Raji (cell line): ENCODE data around the gene TRPM3.

Source experiments
- POLR2A ChIP-seq: IDR thresholded peaks from 2 replicates; pipeline ENCODE4 v1.6.1; 2011; ENCODE audit warnings: low read depth, low read length, control low read depth; ENCODE audit not compliant: insufficient read depth

The TRPM3 gene

GRCh38 chr9:70561111-70561510 lies 560.3 kb downstream of the TRPM3 start:
- TF ChIP-seq POLR2A: no peak

GRCh38 chr9:70559102-70559501 lies 562.3 kb downstream of the TRPM3 start:
- TF ChIP-seq POLR2A: no peak

GRCh38 chr9:70557661-70558369 lies 563.6 kb downstream of the TRPM3 start:
- no peak for TF ChIP-seq POLR2A

- TF ChIP-seq POLR2A: no peak
Measured at GRCh38 chr9:70556771-70557170, 564.6 kb downstream of the TRPM3 start.

- no peak for TF ChIP-seq POLR2A
Measured at GRCh38 chr9:70554881-70555280, 566.5 kb downstream of the TRPM3 start.

GRCh38 chr9:70553707-70554673 lies 567.4 kb downstream of the TRPM3 start:
- no peak for TF ChIP-seq POLR2A

GRCh38 chr9:70552561-70552960 lies 568.9 kb downstream of the TRPM3 start:
- no peak for TF ChIP-seq POLR2A

- no peak for TF ChIP-seq POLR2A
Measured at GRCh38 chr9:70551801-70552200, 569.6 kb downstream of the TRPM3 start.

GRCh38 chr9:70551396-70551795 lies 570.0 kb downstream of the TRPM3 start:
- TF ChIP-seq POLR2A: no peak

- TF ChIP-seq POLR2A: no peak
Measured at GRCh38 chr9:70549926-70550325, 571.5 kb downstream of the TRPM3 start.

- no peak for TF ChIP-seq POLR2A
Measured at GRCh38 chr9:70542311-70542931, 579.0 kb downstream of the TRPM3 start.

GRCh38 chr9:70540016-70540415 lies 581.4 kb downstream of the TRPM3 start:
- no peak for TF ChIP-seq POLR2A

GRCh38 chr9:70539526-70539925 lies 581.9 kb downstream of the TRPM3 start:
- no peak for TF ChIP-seq POLR2A

- no peak for TF ChIP-seq POLR2A
Measured at GRCh38 chr9:70539001-70539400, 582.4 kb downstream of the TRPM3 start.

- no peak for TF ChIP-seq POLR2A
Measured at GRCh38 chr9:70537084-70537483, 584.3 kb downstream of the TRPM3 start.

GRCh38 chr9:70535546-70536323 lies 585.7 kb downstream of the TRPM3 start:
- TF ChIP-seq POLR2A: no peak

GRCh38 chr9:70534471-70534870 lies 587.0 kb downstream of the TRPM3 start:
- TF ChIP-seq POLR2A: no peak
